H9 (cell line): Measurements from ENCODE around the gene ADTRP. TPM values are rescaled to one million over a fixed set of nuclear protein-coding genes. Genes with fewer than 3 reads are reported as not detected.

Experiments
- DNase-seq: peaks from one replicate; pipeline ENCODE4 v3.0.0-alpha.2; 2017
- H2AFZ ChIP-seq: one replicate; pipeline ENCODE4 v1.6.1; 2013; ENCODE audit warnings: mild to moderate bottlenecking, low read length, control low read depth, moderate library complexity
- H2AK5ac ChIP-seq: 2 replicates; pipeline ENCODE4 v1.6.1; 2013; ENCODE audit warnings: low read length, control low read depth, mixed read lengths; ENCODE audit not compliant: insufficient read length
- H2BK120ac ChIP-seq: one replicate; pipeline ENCODE4 v1.6.1; 2013; ENCODE audit warnings: low read depth, mild to moderate bottlenecking, low read length, control low read depth, inconsistent platforms; ENCODE audit not compliant: poor library complexity, severe bottlenecking
- H2BK12ac ChIP-seq: 2 replicates; pipeline ENCODE4 v1.6.1; 2013; ENCODE audit warnings: low read length, control low read depth, mixed read lengths, low read depth; ENCODE audit not compliant: insufficient read length
- H2BK15ac ChIP-seq: 2 replicates; pipeline ENCODE4 v1.6.1; 2013; ENCODE audit warnings: low read depth, low read length, control low read depth
- H2BK20ac ChIP-seq: one replicate; pipeline ENCODE4 v1.6.1; 2013; ENCODE audit warnings: low read depth, mild to moderate bottlenecking, low read length, control low read depth, inconsistent platforms; ENCODE audit not compliant: poor library complexity, severe bottlenecking
- H2BK5ac ChIP-seq: 2 replicates; pipeline ENCODE4 v1.6.1; 2013; ENCODE audit warnings: low read length, control low read depth, mixed read lengths; ENCODE audit not compliant: insufficient read length
- H3K14ac ChIP-seq: 2 replicates; pipeline ENCODE4 v1.6.1; 2013; ENCODE audit warnings: low read length, control low read depth; ENCODE audit not compliant: insufficient read depth
- H3K18ac ChIP-seq: 2 replicates; pipeline ENCODE4 v1.6.1; 2013; ENCODE audit warnings: low read depth, mild to moderate bottlenecking, mixed read lengths, low read length, control low read depth; ENCODE audit not compliant: insufficient read length
- H3K23ac ChIP-seq: 2 replicates; pipeline ENCODE4 v1.6.1; 2013; ENCODE audit warnings: low read length, control low read depth, mixed read lengths, low read depth; ENCODE audit not compliant: insufficient read length
- H3K23me2 ChIP-seq: 2 replicates; pipeline ENCODE4 v1.6.1; 2013; ENCODE audit warnings: low read depth, mild to moderate bottlenecking, mixed read lengths, low read length, control low read depth; ENCODE audit not compliant: insufficient read length, poor library complexity, severe bottlenecking
- H3K27ac ChIP-seq: 2 replicates; pipeline ENCODE4 v1.5.1; 2013; ENCODE audit warnings: low read length, control low read depth, mixed read lengths, low read depth; ENCODE audit not compliant: insufficient read length
- H3K27me3 ChIP-seq: 2 replicates; pipeline ENCODE4 v1.6.1; 2013; ENCODE audit warnings: low read length, control low read depth, inconsistent platforms; ENCODE audit not compliant: insufficient read depth
- H3K4ac ChIP-seq: 2 replicates; pipeline ENCODE4 v1.6.1; 2013; ENCODE audit warnings: low read depth, mild to moderate bottlenecking, control low read depth, inconsistent platforms, low read length, moderate library complexity
- H3K4me1 ChIP-seq: 2 replicates; pipeline ENCODE4 v1.6.1; 2013; ENCODE audit warnings: low read length, control low read depth, inconsistent platforms; ENCODE audit not compliant: insufficient read depth
- H3K4me2 ChIP-seq: 2 replicates; pipeline ENCODE4 v1.6.1; 2013; ENCODE audit warnings: low read length, control low read depth, mixed read lengths; ENCODE audit not compliant: insufficient read length, insufficient read depth
- H3K56ac ChIP-seq: 2 replicates; pipeline ENCODE4 v1.6.1; 2013; ENCODE audit warnings: low read depth, mild to moderate bottlenecking, mixed read lengths, low read length, control low read depth; ENCODE audit not compliant: insufficient read length
- H3K79me1 ChIP-seq: 2 replicates; pipeline ENCODE4 v1.6.1; 2013; ENCODE audit warnings: low read depth, mild to moderate bottlenecking, moderate library complexity, low read length, control low read depth, inconsistent platforms; ENCODE audit not compliant: insufficient read depth, poor library complexity, severe bottlenecking
- H3K79me2 ChIP-seq: 2 replicates; pipeline ENCODE4 v1.6.1; 2013; ENCODE audit warnings: low read length, control low read depth, inconsistent platforms; ENCODE audit not compliant: insufficient read depth
- H3K9ac ChIP-seq: 2 replicates; pipeline ENCODE4 v1.6.1; 2013; ENCODE audit warnings: low read length, control low read depth, mixed read lengths; ENCODE audit not compliant: insufficient read length; ENCODE audit errors: extremely low read depth
- H3K9me3 ChIP-seq: one replicate; pipeline ENCODE4 v1.6.1; 2013; ENCODE audit warnings: low read depth, low read length, inconsistent platforms; ENCODE audit not compliant: control insufficient read depth
- H3T11ph ChIP-seq: one replicate; pipeline ENCODE4 v1.6.1; 2013; ENCODE audit warnings: mild to moderate bottlenecking, low read length, control low read depth, inconsistent platforms
- H4K20me1 ChIP-seq: one replicate; pipeline ENCODE4 v1.6.1; 2013; ENCODE audit not compliant: control insufficient read depth, insufficient read length, insufficient read depth
- H4K5ac ChIP-seq: 2 replicates; pipeline ENCODE4 v1.6.1; 2013; ENCODE audit warnings: low read depth, mild to moderate bottlenecking, mixed read lengths, low read length, control low read depth; ENCODE audit not compliant: insufficient read length
- H4K8ac ChIP-seq: replicated peaks from 2 replicates; pipeline ENCODE4 v1.6.1; 2013; ENCODE audit warnings: low read length, control low read depth, mixed read lengths, low read depth; ENCODE audit not compliant: insufficient read length
- H4K91ac ChIP-seq: 2 replicates; pipeline ENCODE4 v1.6.1; 2013; ENCODE audit warnings: low read depth, mild to moderate bottlenecking, moderate library complexity, mixed read lengths, low read length, control low read depth; ENCODE audit not compliant: insufficient read length
- H3K27ac Mint-ChIP-seq, 3 experiments: 2 replicates in 2 of 3; 3 replicates in 1 of 3; pipeline ENCODE4 v1.8.0; 2020 to 2021; ENCODE audit warnings: mixed read lengths in 3 of 3, mild to moderate bottlenecking in 1 of 3, moderate library complexity in 1 of 3
- H3K27me3 Mint-ChIP-seq: 2 replicates; pipeline ENCODE4 v1.8.0; 2021; ENCODE audit warnings: low read depth, mild to moderate bottlenecking, moderate library complexity, mixed read lengths
- H3K36me3 Mint-ChIP-seq, 3 experiments: 2 replicates in 2 of 3; 3 replicates in 1 of 3; pipeline ENCODE4 v1.8.0; 2020 to 2021; ENCODE audit warnings: low read depth in 3 of 3, mixed read lengths in 3 of 3; ENCODE audit not compliant: insufficient read depth in 1 of 3
- H3K4me1 Mint-ChIP-seq, 2 experiments: 2 replicates each; pipeline ENCODE4 v1.8.0; 2020; ENCODE audit warnings: mixed read lengths in 2 of 2
- H3K4me3 Mint-ChIP-seq, 2 experiments: 2 replicates in 1 of 2; 3 replicates in 1 of 2; pipeline ENCODE4 v1.8.0; 2020 to 2021; ENCODE audit warnings: mild to moderate bottlenecking in 2 of 2, mixed read lengths in 2 of 2, moderate library complexity in 1 of 2
- H3K9me3 Mint-ChIP-seq, 2 experiments: 2 replicates in 1 of 2; 3 replicates in 1 of 2; pipeline ENCODE4 v1.8.0; 2020; ENCODE audit warnings: mild to moderate bottlenecking in 2 of 2, mixed read lengths in 2 of 2, moderate library complexity in 1 of 2
- WGBS: extraction: QIAGEN DNeasy Blood & Tissue Kit; methylation state at CpG from one replicate; pipeline ENCODE4 v1.1.7; 2013; ENCODE audit warnings: missing lambda C conversion rate, low lambda C conversion rate, mixed read lengths; ENCODE audit not compliant: insufficient read length; ENCODE audit errors: extremely low coverage; 5-methylcytosine and 5-hydroxymethylcytosine counted together
- total RNA-seq: library from RNA; stranded (reverse); gene quantifications from 2 replicates; pipeline ENCODE4 v1.2.1, GENCODE V29; 2021
- TF ChIP-seq, protein P1 (sequence below): fragments of 200-600 bp; sonication (generic); conservative IDR thresholded peaks from 3 replicates; pipeline ENCODE4 v1.8.0; 2021; ENCODE audit warnings: antibody characterized with exemption, mild to moderate bottlenecking

The ADTRP gene
- total RNA-seq, 1 experiment from 2014 or later, result not detected

DNA sequence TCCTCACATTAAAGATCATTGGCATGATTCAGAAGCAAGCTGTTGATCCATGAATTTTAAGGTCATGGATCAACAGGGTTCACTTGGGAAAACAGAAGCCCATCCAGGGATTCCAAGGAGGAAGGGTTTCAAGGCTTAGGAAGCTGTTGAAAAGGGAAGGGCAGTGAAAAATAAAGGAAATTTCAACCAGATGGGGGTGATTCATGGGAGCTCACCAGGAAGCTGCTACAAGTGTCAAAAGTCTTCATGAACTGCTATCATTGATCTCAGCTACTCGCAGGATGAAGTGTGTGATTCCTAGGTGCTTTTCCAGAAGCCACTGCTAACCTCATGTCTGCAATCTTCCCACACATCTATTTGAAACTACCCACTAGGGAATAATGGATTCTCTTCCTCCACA is 26.2 kb downstream of the ADTRP start:
- no peak overlapping the region for H3K4ac ChIP-seq
- no peak overlapping the region for H2AK5ac ChIP-seq
- Mint-ChIP-seq H3K4me3 (no peak overlapping the region), H3K9me3 (peaks cover 0 to 1% of the 10 kb centered on the region in 2 experiments; a peak in 1 of 5 replicates), H3K27me3 (no peaks in the 10 kb centered on the region), H3K27ac (peak overlapping the region in 1 of 3 experiments; percentile 72; a peak in 1 of 7 replicates), H3K36me3 (peaks cover 0 to 2% (median 0%) of the 10 kb centered on the region in 3 experiments; a peak in 1 of 7 replicates), H3K4me1 (no peaks in the 10 kb centered on the region)
- H2BK12ac ChIP-seq, result no peak overlapping the region
- H4K8ac ChIP-seq, result no peak overlapping the region
- no peak overlapping the region for H3K23ac ChIP-seq
- H3K9ac ChIP-seq, result no peak overlapping the region
- no peaks in the 10 kb centered on the region for H3K9me3 ChIP-seq
- no peak overlapping the region for H4K5ac ChIP-seq
- H3K18ac ChIP-seq, result no peak overlapping the region
- WGBS, result no CpG with 5 or more reads among the region's 1 CpG
- DNase-seq, result no peak
- no peak overlapping the region for H3K56ac ChIP-seq
- H3K79me2 ChIP-seq, result no peaks in the 10 kb centered on the region
- no peak overlapping the region for H4K91ac ChIP-seq
- H2BK5ac ChIP-seq, result no peak overlapping the region
- no peak overlapping the region for H3K27ac ChIP-seq
- no peaks in the 10 kb centered on the region for H4K20me1 ChIP-seq
- H2BK15ac ChIP-seq, result no peak overlapping the region
- no peak overlapping the region for H3T11ph ChIP-seq
- no peak overlapping the region for H2BK20ac ChIP-seq
- TF ChIP-seq, protein P1, sequence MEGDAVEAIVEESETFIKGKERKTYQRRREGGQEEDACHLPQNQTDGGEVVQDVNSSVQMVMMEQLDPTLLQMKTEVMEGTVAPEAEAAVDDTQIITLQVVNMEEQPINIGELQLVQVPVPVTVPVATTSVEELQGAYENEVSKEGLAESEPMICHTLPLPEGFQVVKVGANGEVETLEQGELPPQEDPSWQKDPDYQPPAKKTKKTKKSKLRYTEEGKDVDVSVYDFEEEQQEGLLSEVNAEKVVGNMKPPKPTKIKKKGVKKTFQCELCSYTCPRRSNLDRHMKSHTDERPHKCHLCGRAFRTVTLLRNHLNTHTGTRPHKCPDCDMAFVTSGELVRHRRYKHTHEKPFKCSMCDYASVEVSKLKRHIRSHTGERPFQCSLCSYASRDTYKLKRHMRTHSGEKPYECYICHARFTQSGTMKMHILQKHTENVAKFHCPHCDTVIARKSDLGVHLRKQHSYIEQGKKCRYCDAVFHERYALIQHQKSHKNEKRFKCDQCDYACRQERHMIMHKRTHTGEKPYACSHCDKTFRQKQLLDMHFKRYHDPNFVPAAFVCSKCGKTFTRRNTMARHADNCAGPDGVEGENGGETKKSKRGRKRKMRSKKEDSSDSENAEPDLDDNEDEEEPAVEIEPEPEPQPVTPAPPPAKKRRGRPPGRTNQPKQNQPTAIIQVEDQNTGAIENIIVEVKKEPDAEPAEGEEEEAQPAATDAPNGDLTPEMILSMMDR, result no peak
- H3K4me1 ChIP-seq, result no peaks in the 10 kb centered on the region; the same call in 1 of the 2 replicates
- H2BK120ac ChIP-seq, result no peak overlapping the region
- no peaks in the 10 kb centered on the region for H3K27me3 ChIP-seq
- no peak overlapping the region for H2AFZ ChIP-seq
- no peak overlapping the region for H3K4me2 ChIP-seq
- no peaks in the 10 kb centered on the region for H3K23me2 ChIP-seq
- H3K14ac ChIP-seq, result no peak overlapping the region
- H3K79me1 ChIP-seq, result no peaks in the 10 kb centered on the region
